ENCODE data around the gene CCDC137.
A peak's percentile ranks its signal among the peaks of the same experiment; 100 is the strongest.
"Not testable (repeated sequence)": the region's sequence is repeated elsewhere in the genome, so short reads cannot be mapped to it uniquely, and the experiment has no call there.

The CCDC137 gene

GRCh38 chr17:81675515-81676221 lies 9.1 kb downstream of the CCDC137 start:
- not testable (repeated sequence) for H3K4me3 ChIP-seq (ENCODE audit: low read length); DNase-seq (ENCODE audit: low read depth, low spot score)

- no peak for DNase-seq (ENCODE audit: low read depth, low spot score)
- no peak overlapping the region for H3K4me3 ChIP-seq (ENCODE audit: low read length)
Measured at GRCh38 chr17:81676906-81677305, 10.4 kb downstream of the CCDC137 start.

GRCh38 chr17:81680150-81680549 lies 13.6 kb downstream of the CCDC137 start:
- DNase-seq (ENCODE audit: low read depth, low spot score) = no peak
- no peak overlapping the region for H3K4me3 ChIP-seq (ENCODE audit: low read length)

GRCh38 chr17:81681672-81682071 lies 15.1 kb downstream of the CCDC137 start:
- no peak for DNase-seq (ENCODE audit: low read depth, low spot score)
- H3K4me3 ChIP-seq (ENCODE audit: low read length) = peak overlapping the region; percentile 9; the same call in 1 of the 2 replicates

GRCh38 chr17:81682565-81683207 lies 16.1 kb downstream of the CCDC137 start:
- DNase-seq (ENCODE audit: low read depth, low spot score) = no peak

GRCh38 chr17:81683208-81683583 lies 16.7 kb downstream of the CCDC137 start:
- peak overlapping the region; percentile 91 for H3K4me3 ChIP-seq (ENCODE audit: low read length)
- DNase-seq (ENCODE audit: low read depth, low spot score) = no peak

More at GRCh38 chr17:81682565-81683207, 16.1 kb downstream of the CCDC137 start:
- H3K4me3 ChIP-seq (ENCODE audit: low read length) = peak overlapping the region; percentile 91

- peak within 1 kb of the TSS; percentile 94 for H3K4me3 ChIP-seq (ENCODE audit: low read length)
- peak; percentile 98 for DNase-seq (ENCODE audit: low read depth, low spot score)
Measured at GRCh38 chr17:81683584-81684441, 17.3 kb downstream of the CCDC137 start, which contains the start of the genes ARL16 and HGS. Gene ARL16, minus strand, starts transcription at chr17:81683797. Its CDS starts 44 bp downstream, at chr17:81683753. Gene HGS, plus strand, starts transcription at chr17:81684011. Its CDS starts 56 bp downstream, at chr17:81684067.

- H3K4me3 ChIP-seq (ENCODE audit: low read length) = peak overlapping the region; percentile 94
- DNase-seq (ENCODE audit: low read depth, low spot score) = no peak
Measured at GRCh38 chr17:81684442-81684911, 17.9 kb downstream of the CCDC137 start.

GRCh38 chr17:81685108-81685507 lies 18.6 kb downstream of the CCDC137 start:
- no peak for DNase-seq (ENCODE audit: low read depth, low spot score)

GRCh38 chr17:81686614-81687013 lies 20.1 kb downstream of the CCDC137 start:
- DNase-seq (ENCODE audit: low read depth, low spot score) = no peak
- H3K4me3 ChIP-seq (ENCODE audit: low read length) = no peak overlapping the region

More at GRCh38 chr17:81685108-81685507, 18.6 kb downstream of the CCDC137 start:
- H3K4me3 ChIP-seq (ENCODE audit: low read length) = peak overlapping the region; percentile 94

- no peak overlapping the region for H3K4me3 ChIP-seq (ENCODE audit: low read length)
- DNase-seq (ENCODE audit: low read depth, low spot score) = no peak
Measured at GRCh38 chr17:81687770-81688541, 21.4 kb downstream of the CCDC137 start.

GRCh38 chr17:81688616-81689015 lies 22.1 kb downstream of the CCDC137 start:
- no peak for DNase-seq (ENCODE audit: low read depth, low spot score)
- H3K4me3 ChIP-seq (ENCODE audit: low read length) = no peak overlapping the region

GRCh38 chr17:81690066-81690465 lies 23.5 kb downstream of the CCDC137 start:
- H3K4me3 ChIP-seq (ENCODE audit: low read length) = no peak overlapping the region

GRCh38 chr17:81690549-81690948 lies 24.0 kb downstream of the CCDC137 start:
- no peak for DNase-seq (ENCODE audit: low read depth, low spot score)
- no peak overlapping the region for H3K4me3 ChIP-seq (ENCODE audit: low read length)

More at GRCh38 chr17:81690066-81690465, 23.5 kb downstream of the CCDC137 start:
- DNase-seq (ENCODE audit: low read depth, low spot score) = no peak

GRCh38 chr17:81691196-81691595 lies 24.7 kb downstream of the CCDC137 start:
- DNase-seq (ENCODE audit: low read depth, low spot score) = no peak

GRCh38 chr17:81691608-81692007 lies 25.1 kb downstream of the CCDC137 start:
- no peak for DNase-seq (ENCODE audit: low read depth, low spot score)
- H3K4me3 ChIP-seq (ENCODE audit: low read length) = no peak overlapping the region

More at GRCh38 chr17:81691196-81691595, 24.7 kb downstream of the CCDC137 start:
- H3K4me3 ChIP-seq (ENCODE audit: low read length) = no peak overlapping the region

GRCh38 chr17:81693509-81694210 lies 27.1 kb downstream of the CCDC137 start:
- DNase-seq (ENCODE audit: low read depth, low spot score) = no peak
- H3K4me3 ChIP-seq (ENCODE audit: low read length) = no peak overlapping the region

- no peak overlapping the region for H3K4me3 ChIP-seq (ENCODE audit: low read length)
- no peak for DNase-seq (ENCODE audit: low read depth, low spot score)
Measured at GRCh38 chr17:81694810-81695209, 28.3 kb downstream of the CCDC137 start.
